Cerebellar nuclear complex (tissue), 1 donor: Measurements from ENCODE around the gene TTLL12.

ENCODE experiments used
- DNase-seq, 2 experiments: peaks; one replicate each; lab custom pipeline; 2025; lab: John Stamatoyannopoulos, UW

Gene TTLL12

GRCh38 chr22:43199541-43199940, 12.6 kb upstream of the TTLL12 start:
- DNase-seq, result no peak

DNA sequence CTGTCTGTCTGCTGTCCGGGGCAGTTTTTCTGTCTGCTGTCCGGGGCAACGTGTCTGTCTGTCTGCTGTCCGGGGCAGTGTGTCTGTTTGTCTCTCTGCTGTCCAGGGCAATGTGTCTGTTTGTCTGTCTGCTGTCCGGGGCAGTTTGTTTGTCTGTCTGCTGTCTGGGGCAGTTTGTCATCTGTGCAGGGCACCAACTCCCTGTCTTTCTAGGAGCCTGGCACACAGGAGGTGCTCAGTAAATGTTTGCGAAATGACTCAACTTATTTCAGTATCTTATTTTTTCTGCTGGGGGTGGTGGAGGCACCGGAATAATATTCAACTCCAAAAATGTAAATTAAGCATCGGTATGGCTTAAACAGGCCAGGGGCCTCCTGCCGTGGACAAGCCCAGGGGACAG, 12.0 kb upstream of the TTLL12 start:
- DNase-seq, result no peak

DNA sequence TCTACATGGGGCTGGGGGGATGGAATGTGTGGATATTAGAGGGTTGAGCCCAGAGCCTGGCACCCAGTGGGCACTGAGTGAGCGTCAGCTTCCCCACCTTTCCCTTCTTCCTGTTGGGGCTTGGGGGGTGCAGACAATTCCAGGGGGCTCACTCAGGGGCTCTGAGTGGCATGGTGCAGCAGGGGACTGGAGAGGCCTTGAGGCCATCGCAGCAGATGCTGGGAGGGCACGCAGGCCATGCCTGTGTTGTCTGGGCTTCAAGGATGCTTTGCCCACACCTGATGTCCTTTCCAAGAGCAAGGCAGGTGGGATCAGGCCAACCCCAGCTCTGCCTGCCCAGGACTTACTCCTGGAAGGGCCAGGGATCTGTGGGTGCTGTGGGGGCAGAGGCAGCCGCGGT, 11.2 kb upstream of the TTLL12 start:
- no peak for DNase-seq

DNA sequence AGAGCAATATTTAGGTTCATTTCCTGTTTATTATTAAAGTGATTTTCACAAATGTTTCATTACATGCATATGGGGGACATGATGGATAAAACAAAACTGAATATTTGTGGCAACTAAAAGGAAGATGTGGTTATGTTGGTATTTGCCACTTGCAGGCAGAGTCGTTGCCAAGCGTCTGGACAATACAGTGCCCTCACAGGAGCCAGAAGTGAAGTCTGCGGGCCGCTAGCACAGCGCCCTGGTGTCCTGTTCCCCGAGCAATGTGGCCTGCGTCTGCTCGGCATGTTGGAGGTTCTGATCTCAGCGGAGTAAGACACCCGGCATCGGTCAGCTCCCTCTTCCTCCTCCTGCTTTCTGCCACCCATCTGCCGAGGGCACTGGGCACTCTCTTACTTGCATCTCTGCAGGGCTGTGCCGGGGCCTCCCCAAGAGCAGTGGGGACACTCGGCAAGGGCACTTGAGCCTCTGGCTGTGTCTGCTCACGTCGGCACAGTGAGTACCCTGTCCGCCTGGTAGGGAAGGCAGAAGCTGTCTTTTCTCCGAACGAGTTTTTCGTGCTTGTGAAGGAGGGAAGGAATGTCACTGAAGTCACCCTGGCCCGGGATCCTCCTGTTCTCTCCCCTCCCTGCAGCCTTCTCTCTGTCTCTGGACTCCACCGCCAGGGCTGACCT, 10.5 kb upstream of the TTLL12 start:
- no peak for DNase-seq

GRCh38 chr22:43191831-43192230, 4.9 kb upstream of the TTLL12 start:
- no peak for DNase-seq

DNA sequence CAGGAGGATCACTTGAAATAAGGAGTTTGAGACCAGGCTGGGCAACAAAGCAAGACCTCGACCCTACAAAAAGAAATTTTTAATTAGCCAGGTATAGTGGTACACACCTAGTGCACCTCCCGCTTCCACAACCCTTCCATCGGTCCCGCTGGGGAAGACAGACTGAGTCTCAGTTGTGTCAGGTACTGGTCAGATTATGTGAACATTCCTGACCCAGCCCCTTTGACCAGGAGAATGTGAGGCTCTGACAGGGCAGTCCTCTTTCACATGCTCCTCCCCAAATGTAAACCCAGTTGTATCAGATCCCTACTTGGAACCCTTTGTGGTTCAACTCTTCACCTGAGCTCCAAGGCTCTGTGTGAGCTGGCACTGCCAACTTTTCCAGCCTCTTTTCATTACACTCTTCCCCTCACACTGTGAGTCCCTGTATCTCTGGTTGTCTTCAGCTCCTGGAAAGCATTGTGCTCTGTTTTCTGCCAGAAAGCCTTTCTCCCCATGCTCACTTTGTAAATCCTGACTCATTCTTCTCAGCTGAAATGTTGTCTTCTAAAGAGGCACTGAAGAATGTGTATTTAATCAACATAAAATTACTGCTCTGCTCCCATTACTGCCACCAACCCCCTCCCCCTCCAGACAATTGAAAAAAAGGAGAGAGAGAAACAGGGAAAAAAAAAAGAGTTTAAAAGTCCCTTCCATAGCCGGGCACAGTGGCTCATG, 2.1 kb upstream of the TTLL12 start:
- DNase-seq, result no peak

DNA sequence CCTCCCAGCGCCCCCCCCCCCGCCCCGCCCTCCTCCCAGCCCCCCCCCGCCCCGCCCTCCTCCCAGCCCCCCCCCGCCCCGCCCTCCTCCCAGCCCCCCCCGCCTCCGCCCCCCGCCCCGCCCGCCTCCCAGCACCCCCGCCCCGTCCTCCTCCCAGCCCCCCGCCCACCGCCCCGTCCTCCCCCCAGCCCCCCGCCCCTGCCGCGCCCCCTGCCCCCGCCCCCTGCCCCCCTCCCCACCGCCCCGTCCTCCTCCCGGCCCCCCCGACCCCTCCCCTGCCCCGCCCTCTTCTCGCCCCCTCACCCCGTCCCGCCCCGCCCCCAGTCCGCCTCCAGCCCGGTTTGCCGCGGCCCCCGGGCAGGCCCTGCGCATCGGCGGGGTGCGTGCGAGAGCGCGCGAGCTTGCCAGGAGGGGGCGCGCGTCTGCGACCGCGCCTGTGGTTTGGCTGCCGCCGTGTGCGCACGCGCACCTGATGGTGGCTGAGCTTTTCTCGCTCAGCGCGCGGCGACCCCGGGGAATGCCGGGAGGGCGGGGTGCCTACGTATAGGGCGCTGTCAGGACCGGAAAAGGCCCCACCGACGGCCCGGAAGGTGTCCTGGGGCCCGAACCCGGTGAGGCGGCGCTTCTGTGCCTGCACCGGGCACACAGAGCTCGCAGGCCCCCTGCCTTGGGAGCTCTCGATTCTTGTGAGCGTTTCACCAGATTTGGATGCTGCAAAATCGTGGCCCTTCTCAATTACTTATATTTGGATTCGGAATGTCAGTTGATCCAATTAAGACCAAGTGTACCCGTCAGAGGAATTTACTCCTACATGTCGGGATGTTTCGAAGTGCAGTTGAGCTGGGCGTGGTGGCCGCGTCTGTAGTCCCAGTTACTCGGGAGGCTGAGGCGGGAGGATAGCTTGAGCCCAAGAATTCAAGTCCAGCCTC, 501 bp upstream of the TTLL12 start:
- peak; percentile 39 to 72 for DNase-seq

- DNase-seq, result peak; percentile 13 to 56
These were observed 1.1 kb downstream of the TTLL12 start for GRCh38 chr22:43185860-43186261.

DNA sequence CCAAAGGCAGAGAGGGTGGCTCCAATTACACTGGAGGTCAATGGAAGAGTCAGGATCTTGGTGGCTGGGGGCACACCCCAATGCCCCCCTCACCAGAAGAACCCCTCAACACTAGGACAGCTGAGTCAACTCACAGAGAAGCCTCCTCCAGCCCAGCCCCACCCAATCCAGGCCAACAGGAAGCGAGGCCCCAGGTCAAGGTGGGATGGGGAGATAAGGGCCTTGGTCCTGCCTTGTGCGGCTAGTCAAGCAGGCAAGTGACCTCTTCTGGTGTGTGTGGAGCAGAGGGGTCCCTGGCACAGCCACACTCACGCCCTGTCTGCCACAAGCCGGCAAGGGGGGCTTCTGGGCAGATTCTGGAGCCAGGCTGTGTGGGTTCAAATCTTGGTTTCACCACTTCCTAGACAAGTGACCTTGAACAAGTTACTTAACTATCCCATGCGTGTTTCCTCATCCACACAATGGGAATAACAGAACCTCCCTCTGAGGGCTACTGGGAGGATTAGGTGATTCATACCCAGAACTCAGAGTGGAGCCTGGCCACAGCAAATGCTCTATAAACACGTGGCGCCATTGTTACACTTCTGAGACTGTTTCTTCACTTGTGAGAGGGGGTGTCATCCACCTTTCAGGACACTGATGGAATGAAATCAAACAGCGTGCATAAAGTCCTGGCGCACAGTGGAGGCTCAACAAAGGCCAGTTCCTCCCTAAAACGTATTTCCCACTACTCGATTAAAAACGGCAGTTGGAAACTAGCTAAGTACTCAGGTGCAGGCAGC, 3.2 kb downstream of the TTLL12 start:
- no peak for DNase-seq

GRCh38 chr22:43182726-43183125, 4.2 kb downstream of the TTLL12 start:
- DNase-seq, result no peak

- no peak for DNase-seq
These were observed 4.8 kb downstream of the TTLL12 start for GRCh38 chr22:43182118-43182517.

DNA sequence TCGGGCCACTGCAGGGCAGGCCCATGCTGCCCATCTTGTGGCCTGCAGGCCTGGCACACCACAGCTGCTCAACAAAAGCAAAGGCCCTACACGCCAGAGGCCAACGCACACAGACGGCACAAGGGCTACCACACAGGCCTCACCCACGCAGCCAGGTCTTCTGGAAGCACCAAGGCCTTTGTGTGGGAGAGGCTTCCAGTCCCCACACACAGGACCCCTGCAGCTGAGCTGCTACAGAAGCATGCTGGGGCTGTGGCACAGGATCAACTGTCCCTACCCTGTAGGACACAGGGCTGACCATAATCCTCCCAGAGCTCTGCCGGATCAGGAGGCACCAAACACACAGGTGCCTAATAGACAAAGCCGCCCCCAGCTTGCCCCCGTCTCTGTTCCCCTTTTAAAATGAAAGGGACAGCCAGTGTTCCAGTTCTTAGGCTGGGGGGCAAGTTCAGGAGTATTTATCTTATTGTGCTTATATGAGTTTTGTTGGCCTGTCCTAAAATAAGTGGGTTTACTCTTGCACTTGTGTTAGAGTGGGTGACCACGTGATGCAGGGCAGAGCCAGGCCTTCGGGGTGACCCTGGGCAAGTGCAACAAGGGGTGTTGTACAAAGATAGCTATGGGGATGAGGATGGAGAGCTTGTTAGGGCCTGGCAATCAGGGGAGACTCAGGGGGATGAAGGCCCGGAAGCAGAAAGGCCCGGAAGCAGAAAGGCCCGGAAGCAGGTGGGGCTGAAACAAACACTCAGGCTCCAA, 5.4 kb downstream of the TTLL12 start:
- no peak for DNase-seq

DNA sequence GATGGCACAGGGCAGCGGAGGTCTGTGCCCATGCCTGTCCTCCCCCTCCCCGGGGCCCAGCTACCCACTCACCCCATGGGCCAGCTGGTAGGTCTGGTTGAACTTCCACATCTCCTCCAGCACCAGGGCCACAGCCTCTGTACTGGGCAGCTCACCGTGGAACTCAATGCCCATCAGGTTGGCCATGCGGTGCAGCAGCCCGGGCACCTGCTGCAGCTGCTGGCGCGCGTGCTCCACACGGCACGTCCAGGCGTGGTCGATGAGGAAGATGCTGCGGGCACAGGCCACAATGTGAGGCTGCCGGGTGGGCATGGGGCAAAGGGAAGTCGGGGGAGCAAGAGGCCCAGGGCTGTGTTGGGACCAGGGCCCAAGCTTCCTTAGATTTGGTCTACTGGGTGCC, 6.3 kb downstream of the TTLL12 start:
- no peak for DNase-seq

GRCh38 chr22:43179911-43180195, 7.1 kb downstream of the TTLL12 start:
- DNase-seq, result no peak

- no peak for DNase-seq
These were observed 7.6 kb downstream of the TTLL12 start for GRCh38 chr22:43179146-43179910.

DNA sequence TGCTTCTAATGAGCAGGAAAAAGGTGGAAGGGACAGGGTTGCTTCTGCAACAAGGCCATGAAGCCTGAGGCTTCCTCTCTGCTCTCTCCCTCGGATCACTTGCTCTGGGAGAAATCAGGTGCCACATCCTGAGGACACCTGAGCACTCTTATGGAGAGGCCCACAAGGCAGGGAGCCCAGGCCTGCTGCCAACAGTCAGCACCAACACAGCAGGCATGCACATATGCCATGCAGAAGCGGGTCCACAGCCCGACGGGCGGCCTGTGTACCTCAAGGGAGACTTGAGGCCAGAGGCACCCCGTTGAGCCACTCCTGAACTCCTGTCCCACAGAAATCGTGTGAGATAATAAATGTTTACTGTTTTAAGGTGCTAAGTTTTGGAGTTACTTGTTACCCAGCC, 9.5 kb downstream of the TTLL12 start:
- no peak for DNase-seq

GRCh38 chr22:43176090-43176489, 10.8 kb downstream of the TTLL12 start:
- no peak for DNase-seq

DNA sequence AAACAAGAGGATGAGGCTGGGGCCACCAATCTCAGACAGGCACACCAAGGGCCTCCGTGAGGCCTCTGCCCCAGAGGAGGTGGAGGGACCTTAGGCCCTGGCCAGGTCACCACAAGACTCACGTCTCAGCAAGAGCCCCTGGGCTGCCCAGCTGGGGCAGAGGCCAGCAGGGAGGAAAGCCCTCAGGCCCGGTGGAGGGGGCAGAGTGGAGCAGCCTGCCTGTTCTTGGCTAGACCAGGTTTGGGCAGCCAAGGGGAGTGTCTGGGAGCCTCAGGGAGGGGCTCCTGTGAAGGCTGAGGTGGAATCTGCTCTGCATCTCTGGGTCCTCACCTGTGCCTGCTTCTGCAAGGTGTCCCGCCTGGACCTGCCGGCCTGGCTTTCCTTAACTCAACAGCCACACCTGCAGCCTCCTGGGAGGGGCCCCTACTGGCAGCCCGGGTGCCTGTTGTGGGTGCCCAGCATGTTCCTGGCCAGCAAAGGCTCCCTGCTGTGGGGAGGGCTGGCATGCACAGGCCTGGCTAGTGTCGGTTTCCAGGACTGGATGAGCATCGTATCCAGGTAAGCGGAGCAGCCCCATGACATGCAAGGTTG, 11.9 kb downstream of the TTLL12 start:
- no peak for DNase-seq

DNA sequence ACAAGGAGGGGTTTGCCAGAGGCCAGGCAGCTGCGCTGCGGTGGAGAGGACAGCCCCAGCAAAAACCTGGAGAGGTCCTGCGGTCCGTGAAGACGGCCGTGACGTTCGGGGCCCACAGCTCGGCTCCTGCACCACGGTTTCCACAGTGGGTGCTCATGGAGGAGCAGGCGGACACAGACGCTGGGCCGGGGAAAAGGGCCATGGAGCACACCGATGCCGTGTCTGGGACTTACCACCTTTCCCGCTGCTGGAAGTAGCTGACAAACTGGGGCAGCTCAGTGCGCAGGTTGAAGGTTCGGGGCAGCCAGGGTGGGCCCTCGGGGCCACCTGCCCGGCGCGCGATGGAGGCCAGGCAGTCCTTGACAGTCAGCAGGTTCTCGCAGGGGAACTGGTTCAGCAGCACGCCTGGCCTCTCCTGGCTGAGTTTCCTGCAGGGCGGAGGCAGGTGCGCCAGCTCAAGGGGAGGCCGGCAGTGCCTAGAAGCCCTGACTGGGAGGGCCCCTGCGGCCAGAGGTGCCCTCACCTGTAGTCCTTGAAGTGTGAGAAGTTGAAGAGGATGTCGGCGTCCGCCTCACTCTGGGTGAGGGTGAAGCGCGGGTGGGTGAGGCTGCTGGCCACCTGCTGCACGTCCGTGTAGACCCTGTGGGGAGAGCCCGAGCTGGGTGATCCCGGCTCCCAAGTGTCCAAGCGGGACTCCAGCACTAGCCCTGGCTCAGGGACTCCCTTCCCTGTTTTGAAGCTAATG, 12.8 kb downstream of the TTLL12 start:
- no peak for DNase-seq

DNA sequence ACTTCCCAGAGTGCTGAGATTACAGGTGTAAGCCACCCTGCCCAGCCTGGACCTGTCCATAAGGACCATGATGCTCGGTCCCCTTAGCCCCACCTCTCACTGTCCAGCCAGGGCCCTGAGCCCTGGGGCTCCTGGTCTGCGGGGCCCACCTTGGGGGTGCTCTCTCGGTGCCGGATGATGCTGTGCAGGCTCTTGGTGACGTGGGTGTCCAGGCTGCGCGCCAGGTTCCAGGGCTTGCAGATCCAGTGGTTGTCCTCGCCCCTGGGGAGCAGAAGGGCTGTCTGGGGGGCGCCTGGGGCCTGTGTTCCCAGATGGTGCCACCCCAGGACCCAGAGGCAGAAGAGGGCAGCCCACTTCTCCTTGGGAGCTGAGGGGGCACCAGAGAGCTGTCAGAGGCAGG, 13.4 kb downstream of the TTLL12 start:
- no peak for DNase-seq
